ENCODE data around the gene KIF21B.

KIF21B gene, protein sequence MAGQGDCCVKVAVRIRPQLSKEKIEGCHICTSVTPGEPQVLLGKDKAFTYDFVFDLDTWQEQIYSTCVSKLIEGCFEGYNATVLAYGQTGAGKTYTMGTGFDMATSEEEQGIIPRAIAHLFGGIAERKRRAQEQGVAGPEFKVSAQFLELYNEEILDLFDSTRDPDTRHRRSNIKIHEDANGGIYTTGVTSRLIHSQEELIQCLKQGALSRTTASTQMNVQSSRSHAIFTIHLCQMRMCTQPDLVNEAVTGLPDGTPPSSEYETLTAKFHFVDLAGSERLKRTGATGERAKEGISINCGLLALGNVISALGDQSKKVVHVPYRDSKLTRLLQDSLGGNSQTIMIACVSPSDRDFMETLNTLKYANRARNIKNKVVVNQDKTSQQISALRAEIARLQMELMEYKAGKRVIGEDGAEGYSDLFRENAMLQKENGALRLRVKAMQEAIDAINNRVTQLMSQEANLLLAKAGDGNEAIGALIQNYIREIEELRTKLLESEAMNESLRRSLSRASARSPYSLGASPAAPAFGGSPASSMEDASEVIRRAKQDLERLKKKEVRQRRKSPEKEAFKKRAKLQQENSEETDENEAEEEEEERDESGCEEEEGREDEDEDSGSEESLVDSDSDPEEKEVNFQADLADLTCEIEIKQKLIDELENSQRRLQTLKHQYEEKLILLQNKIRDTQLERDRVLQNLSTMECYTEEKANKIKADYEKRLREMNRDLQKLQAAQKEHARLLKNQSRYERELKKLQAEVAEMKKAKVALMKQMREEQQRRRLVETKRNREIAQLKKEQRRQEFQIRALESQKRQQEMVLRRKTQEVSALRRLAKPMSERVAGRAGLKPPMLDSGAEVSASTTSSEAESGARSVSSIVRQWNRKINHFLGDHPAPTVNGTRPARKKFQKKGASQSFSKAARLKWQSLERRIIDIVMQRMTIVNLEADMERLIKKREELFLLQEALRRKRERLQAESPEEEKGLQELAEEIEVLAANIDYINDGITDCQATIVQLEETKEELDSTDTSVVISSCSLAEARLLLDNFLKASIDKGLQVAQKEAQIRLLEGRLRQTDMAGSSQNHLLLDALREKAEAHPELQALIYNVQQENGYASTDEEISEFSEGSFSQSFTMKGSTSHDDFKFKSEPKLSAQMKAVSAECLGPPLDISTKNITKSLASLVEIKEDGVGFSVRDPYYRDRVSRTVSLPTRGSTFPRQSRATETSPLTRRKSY (N-terminal part only)

DNA sequence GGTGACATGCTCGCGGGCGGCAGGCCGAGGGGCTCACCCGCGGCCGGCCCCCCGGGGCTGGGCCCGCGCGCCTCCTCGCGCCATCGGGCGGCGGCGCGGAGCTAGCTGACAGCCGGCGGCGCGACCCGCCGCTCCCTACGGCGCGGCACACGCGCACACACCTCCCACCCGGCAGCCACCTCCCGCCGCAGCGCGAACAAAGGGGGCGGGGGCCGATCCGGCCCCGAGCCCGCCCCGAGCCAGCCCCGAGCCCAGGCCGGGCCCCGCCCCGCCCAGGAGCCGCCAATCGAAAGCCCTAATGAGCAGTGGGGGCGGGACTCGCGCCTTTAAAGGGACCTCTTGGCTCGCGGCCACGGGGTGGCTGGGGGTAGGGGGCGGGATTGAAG, at the start of gene KIF21B:
KIF21B (minus strand) TSS at position 198 of the 386 bp plus-strand sequence. CDS start 331 bp downstream, outside the sequence.
- no peak for DNase-seq

DNA sequence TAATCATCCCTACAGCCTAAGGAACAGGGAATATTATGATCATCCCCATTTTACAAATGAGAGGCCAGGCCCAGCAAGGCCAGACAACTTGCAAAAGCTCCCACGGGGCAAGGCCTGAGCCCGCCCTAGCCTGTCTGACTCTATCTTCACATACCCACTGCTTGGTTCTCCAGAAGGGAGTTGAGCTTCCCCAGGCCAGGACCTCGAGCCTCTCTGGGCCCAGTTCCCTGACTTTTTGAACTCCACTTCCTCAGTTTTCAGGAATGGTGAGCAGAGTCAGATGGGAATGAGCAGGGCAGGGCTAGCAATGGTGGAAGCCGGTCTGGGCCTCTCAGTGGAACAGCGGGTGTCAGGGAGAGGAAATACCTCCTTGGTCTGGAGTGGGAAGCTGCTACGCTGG, 49.4 kb upstream of the KIF21B start:
- DNase-seq = no peak

DNA sequence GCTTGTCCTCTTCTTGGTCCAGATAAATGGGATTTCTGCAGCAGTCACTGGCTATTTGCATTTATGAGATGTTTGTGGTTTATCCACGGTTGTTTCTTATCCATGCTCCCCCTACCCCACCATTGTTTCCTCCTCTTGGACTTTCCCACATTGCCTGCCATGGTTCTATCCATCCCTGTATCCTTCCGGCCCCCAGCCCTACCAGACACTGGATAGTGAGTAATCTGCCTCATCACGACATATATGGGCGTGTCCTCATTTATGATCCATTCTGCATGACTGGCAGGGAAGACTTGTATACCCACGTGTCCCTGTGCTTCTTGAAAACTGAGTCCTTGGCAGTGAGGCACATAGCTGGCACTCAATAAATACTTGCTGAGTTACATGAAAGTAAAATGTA, 48.6 kb upstream of the KIF21B start:
- no peak for DNase-seq

DNA sequence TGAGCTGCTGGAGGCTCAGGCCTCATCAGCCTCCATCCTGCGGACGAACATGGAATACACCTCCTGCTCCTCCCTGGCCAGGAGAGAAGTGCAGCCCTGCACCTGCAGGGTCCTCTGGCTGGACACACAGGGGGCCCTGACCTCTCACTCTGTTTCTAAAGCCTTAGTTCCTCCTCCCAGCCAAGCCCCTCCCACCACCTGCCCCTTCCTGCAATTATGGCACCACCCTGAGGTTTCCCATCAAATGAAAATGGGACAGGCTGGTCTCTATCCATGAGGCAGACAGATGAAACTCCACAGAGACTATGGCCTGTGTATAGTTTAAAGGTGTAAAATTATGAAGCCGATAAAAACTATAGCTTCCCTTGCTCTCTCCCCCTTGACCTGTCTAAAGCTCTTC, 46.1 kb upstream of the KIF21B start:
- no peak for DNase-seq

DNA sequence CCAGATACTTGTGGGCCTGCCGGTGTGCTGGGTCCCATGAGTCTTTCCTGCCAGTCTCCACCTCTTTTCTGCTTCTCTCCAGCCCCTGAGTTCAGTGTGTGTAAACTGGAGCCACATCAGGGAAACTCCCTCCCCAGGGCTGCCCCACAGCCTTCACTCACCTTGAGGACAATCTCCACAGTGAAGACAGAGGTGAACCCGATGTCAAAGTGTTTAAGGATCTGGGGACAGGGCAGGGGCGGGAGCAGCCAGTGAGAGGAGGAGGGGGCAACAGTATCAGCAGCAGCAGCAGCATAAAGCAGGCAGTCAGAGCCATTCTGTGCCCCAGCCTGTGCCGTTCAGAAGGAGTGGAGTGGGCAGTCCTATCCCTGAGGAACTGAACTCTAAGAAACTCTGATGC, 45.5 kb upstream of the KIF21B start:
- DNase-seq = no peak

DNA sequence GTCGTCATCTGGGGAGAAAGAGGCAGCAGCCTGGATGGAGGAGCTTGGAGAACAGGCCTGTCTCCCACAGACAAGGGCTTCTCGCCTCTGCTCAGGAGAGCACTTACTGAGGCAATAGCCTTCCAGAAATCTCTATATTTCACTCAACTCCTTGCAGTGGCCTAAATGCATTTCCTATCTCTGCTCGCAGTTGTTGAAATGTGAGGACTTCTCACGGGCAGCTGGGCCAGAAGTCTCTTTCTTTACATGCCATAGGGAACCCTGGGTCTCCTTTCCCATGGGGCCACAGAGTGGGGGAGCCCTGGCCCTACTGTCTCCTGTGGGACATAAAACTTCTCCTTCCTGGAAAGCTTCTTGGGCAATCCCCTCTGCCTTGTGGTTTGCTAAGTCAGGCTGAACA, 43.5 kb upstream of the KIF21B start:
- no peak for DNase-seq

DNA sequence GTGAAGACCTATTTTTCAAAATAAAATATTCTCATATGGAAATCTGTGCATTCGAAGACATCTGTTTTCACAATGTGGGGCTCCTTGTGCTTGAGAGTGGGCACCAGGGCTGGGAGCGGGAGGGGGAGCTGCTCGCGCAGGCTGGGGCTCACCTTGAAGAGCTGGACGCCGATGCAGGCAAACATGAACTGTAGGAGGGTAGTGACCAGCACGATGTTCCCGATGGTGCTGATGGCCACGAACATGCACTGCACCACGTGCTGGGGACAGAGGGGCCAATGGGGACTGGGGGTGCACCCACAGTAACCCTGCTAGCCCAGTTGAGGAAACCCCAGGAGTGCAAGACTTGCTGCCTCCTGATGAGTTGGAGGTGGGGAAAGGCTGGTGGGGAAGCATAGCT, 42.2 kb upstream of the KIF21B start:
- DNase-seq = no peak

DNA sequence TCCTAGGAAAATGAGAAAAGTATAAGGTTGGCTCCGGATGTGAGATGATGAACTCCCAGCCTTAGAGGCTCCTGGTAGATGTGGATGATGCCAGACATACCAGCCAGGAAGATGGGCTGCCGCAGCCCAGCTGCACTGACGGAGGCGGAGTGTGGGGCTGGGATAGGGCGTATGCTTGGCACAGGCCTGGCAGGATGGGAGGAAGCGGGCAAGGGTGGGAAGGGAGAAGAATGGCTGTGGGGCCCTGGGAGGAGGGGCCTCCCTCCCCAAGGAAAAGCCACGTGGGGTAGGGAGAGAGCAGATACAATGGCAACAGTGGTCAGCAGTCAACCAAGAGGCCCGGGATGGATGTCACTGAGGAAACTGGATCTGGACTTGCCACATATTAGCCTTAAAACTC, 41.3 kb upstream of the KIF21B start:
- DNase-seq = no peak

DNA sequence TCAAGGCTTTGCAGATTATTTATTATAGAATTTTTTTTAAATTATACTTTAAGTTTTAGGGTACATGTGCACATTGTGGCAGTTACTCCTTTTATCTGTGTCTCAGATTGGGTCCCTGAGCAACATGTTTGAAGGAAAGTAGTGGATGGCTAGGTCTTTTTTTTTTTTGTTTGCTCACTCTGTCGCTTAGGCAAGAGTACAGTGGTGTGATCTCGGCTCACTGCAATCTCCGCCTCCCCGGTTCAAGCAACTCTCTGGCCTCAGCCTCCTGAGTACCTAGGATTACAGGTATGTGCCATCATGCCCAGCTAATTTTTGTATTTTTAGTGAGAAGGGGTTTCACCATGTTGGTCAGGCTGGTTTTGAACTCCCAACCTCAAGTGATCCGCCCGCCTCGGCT, 39.6 kb upstream of the KIF21B start:
- no peak for DNase-seq

DNA sequence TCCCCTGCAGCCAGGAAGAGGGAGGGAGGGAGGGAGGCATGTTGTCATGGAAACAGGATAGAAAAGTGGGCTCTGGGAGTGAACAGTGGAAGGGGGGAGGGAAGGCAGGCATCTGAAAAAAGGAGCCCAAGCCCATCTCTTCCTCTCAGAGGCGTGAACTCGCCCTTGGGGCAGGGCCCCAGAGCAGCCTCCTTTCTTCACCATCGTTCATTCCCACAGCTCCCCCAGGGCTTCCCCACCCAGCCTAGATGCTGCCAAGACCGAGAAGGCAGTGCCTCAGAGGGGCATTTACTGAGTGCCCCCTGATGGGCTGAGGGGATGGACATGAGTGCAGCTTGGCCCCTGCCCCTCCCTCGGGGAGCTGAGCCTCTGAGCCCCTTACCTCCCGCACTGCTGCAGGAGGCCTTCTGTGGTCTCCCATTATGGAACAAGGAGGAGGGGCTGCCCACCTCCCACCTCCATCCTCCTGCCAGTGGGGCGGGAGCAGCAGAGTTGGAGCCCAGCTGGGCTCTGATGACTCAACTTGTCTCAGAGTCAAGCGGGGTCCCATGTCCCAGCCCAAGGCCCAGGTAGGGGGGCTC, 39.1 kb upstream of the KIF21B start:
- DNase-seq = no peak

DNA sequence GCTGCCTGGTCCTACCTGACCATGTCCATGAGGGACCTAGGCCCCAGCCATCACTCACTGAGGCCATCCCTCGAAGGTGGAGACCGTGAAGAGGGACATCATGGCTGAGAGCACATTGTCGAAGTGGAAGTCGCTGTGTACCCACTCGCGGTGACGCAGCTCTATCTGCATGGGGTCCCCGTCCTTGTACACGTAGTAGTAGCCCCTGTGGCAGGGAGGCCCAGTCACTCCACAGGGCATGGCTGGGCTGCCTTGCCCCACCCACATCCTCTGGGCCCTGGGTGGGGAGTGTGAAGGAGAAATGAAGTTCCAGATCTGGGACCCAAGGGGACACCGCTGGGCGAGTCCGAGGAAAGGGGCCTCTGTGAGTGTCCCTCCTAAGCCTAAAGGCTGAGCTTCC, 38.4 kb upstream of the KIF21B start:
- no peak for DNase-seq

DNA sequence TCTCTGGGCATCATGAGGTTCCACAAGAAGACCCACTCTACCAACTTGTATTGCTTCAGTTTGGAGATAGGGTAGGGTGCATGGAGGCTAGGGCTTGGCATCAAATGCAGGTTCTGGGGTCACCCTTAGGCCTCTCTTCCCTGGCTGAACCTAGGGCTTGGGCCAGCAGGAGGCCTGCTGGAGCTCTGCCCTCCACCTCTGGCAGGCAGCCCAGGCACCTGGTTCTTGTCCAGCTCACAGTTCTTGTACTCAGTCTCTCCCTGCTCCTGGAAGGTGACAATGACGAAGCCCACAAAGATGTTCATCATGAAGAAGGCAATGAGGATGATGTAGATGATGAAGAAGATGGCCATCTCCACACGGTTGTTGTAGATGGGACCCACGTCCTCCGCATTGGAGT, 37.5 kb upstream of the KIF21B start:
- DNase-seq = no peak

DNA sequence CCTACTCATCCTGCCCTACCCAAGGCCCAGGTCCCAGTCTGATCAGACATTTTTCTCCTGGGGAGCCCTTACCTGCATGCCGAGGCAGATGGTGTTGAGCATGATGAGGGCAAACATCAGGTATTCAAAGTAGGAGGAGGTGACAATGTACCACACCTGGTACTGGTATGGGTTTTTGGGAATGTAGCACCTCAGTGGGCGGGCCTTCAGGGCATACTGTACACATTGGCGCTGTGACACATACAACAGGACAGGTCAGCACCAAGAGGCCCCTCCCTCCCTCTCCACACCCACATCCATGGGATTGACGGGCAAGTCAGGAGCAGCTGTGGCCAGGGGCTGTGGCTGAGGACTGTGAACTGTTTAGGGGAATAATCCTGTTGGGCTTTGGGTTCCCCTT, 37.1 kb upstream of the KIF21B start:
- no peak for DNase-seq

DNA sequence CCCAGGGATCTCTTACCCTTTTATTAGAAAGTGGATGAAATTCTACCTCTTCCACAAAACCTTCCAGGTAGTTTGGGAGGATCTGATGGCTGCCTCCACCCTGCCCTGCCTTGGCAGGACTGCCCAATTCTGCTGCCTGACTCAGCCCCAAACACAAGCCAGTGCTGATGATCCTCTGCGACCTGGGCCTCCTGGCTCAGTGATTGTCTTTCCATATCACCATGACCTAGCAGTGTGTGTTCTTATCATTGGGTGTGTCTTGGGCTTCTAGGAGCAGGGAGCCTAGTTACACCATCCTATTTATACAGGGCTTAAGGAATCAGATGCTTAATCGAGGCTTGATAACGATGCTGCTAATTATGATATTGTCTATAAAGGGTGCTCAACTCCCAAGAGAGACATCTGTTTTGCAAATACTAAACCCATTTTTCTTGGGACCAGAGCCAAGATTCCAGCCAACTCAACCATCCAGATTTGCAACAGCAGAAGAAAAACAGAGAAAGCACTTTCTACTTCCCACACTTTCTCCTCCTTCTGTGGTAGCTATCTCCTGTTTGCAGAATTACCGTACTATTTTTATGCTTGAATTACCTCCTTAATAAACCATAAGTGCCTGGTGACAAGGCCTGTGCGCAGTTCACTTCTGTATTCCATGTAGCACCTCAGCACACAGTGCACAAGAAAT, 36.5 kb upstream of the KIF21B start:
- DNase-seq = no peak

DNA sequence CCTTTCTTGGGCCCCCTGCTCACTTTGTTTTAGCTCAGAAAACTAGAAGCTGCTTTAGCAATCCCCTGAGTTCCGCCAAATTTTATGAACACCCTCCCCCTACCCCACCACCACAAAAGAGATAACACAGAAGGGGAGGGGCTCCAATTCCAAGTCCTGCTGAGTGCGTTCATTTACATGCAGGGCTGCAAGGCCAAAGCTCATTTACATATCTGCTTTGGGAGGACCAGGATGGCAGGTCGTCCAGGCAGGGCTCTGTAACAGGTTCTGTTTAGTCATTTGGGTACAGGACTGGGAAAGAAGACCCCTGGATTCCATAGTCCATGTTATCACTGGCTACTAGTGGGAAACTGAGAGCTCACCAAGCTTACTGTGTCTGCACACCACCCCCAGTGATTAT, 35.9 kb upstream of the KIF21B start:
- DNase-seq = no peak

DNA sequence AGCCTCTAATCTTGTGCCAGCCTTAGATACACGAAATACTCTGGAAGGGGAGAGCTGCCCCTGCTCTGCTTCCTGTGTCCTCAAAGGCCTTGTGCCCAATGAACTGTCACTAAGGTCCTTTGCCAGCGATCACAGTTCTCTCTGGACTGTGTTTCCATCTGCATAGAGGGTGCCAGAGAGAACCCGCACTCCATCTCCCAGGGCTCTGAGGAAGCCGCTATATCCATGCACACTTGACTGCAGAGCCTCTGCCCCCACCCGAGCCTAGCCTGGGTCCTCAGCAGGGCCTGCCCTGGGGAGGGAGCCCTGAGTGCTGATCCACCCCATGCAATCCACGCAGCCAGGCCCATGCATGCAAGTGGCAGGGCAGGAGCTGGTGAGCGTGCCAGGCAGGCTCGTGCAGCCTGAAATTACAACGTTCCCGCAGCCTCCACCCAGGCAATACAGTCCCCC, 30.6 kb upstream of the KIF21B start:
- DNase-seq = no peak

DNA sequence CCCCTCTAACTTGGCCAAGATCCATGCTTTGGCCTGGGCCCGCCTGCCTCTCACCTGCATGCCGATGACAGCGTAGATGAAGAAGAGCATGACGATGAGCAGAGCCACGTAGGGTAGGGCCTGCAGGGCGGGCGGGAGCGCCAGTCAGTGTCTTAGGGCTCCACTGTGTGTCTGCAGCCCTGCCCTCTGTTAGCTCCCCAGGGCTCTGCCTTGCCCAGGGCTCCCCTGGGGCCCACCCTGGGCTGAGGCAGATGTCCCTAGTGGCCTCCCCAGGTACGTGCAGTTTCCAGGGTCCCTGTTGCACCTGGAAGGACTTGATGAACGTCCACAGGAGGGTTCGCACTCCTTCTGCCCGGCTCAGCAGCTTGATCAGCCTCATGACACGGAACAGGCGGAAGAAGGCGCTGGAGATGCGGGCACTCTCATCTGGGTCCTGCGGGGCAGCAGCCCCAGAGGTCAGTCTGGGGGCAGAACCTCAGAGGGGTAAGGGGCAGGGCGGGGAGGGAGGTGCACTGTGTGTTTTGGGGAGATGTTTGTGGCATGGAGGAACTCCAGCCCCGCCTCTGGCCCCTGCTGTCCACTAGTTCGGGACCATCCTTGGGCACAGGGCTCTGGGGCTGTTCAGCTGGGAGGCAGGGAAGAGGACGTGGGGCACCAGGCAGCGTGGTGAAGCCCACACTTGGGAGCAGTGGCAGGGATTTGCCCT, 29.8 kb upstream of the KIF21B start:
- DNase-seq = no peak

DNA sequence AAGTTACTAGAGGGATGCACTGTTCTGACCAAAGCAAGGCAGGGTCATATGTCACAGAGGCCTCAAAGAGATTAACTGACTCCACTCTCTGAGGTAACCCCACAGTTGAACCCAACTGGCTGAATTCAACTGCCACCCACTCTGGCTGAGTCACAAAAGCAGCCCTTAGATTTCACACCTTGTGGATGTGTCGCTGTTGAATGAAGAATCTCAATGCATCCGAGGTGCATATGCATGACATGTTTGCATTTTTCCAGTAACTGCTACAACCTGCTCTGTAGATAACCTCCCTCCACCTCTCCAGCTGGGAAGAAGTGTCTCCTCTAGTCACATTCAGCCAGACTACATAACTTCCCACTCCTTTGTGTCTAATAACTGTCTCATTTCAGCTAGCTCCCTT, 27.9 kb upstream of the KIF21B start:
- DNase-seq = no peak

DNA sequence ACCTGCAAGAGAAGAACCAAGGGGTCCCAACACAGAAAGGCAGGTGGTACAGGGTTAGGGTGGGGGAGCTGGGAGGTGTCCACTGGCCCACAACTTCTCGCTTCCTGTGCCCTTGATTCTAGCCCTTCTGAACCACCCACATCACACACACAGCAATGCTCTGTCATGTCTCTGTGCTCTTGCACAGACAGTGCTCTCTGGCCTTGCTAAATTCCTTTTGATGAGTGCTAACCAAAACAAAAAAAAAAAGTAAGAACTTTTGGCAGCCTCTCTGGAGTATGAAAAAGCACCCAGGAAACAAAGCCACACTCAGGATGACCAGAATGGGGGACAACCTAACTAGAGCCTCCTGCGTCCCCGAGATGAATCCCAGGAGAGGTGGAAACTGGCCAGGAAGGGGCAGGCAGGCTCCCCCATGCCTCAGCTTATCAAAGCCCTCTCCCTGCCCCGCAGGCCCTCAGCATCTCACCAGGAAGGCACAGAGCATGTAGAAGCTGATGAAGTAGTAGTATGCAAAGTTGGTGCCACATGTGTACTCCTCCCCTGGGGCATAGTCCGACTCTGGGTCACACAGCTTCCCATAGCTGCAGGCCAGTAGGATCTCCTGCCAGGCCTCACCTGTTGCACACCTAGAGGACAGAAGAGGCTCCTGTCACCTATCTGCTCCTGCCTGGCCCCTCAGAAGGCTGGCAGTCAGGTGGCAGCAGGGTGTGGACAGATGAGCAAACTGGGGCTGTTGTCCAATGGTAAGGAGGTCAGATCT, 27.2 kb upstream of the KIF21B start:
- DNase-seq = no peak

DNA sequence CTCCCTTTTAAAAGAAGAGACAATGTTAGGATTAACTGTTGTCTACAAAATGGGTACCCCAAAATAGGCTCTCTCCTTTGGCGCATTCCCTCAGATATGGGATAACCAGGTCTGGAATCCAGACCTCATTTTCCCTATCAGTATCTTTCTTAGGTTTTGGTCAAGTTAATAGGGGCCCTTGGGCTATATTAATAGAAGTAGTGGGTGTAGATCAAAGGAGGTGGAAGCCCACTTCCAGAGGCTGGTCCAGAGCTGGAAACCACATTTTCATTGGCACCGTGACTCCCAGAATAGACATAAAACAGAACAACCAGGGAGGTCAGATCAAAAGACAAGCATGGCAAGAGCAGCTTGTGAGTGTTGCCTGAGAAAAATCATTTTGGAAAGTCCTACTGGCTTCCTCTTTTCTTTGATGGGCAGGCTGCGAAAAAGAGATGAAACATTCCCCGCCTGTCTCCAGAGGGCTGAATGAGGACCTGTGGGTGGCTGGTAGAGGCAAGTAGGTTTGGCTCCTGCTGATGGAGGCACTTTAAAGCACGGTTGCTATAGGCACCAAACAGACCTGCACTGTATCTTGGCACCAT, 25.8 kb upstream of the KIF21B start:
- DNase-seq = no peak

DNA sequence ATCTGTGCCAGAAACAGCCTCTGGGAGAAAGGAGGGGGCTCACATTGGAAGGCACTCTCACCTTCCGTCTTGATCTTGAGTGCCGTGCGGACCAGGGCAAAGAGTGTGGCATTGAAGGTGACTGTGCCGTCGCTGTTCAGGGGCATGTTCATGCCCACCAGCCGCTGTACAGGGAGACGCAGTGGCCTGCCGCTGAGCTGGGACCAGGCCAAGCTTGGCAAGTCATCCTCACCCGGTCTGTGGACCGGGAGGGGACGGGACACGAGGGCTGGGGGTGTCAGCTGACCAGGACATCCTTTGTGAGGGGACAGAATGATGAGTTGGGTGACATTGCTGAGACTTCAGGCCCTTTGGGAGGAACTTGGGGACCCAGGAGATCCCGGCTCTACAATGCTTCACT, 25.0 kb upstream of the KIF21B start:
- no peak for DNase-seq

Data from GOT3 (cell line).